SK-N-SH treated with all-trans-retinoic acid at 6 μM for 48 hours (cell line): Measurements from ENCODE around the gene GHRHR.

Source experiments
- ATAC-seq: fragments of 200-7000 bp; cut with Tn5 transposase; 3 replicates; pipeline ENCODE4 v1.9.1; 2020; ENCODE audit warnings: mild to moderate bottlenecking, moderate library complexity
- ARNTL ChIP-seq: fragments of 450-650 bp; formaldehyde crosslinking; IDR thresholded peaks from 2 replicates; pipeline ENCODE4 v1.5.0; 2020; ENCODE audit warnings: low read depth, mild to moderate bottlenecking, moderate library complexity, borderline replicate concordance
- BACH2 ChIP-seq: fragments of 250-450 bp; sonication (Bioruptor Pico); IDR thresholded peaks from 2 replicates; pipeline ENCODE4 v1.9.0; 2021; ENCODE audit warnings: mild to moderate bottlenecking, borderline replicate concordance
- CREB5 ChIP-seq: fragments of 250-450 bp; sonication (Bioruptor Pico); IDR thresholded peaks from 2 replicates; pipeline ENCODE4 v1.5.1; 2020; ENCODE audit warnings: low read depth, mild to moderate bottlenecking, moderate library complexity
- CSDC2 ChIP-seq: fragments of 250-450 bp; sonication (Bioruptor Pico); IDR thresholded peaks from 2 replicates; pipeline ENCODE4 v1.5.0; 2020; ENCODE audit warnings: mild to moderate bottlenecking, moderate library complexity
- ESRRG ChIP-seq: fragments of 250-450 bp; sonication (Bioruptor Pico); IDR thresholded peaks from 2 replicates; pipeline ENCODE4 v1.6.1; 2021; ENCODE audit warnings: mild to moderate bottlenecking
- GLIS3 ChIP-seq: fragments of 250-450 bp; sonication (Bioruptor Pico); IDR thresholded peaks from 2 replicates; pipeline ENCODE4 v1.5.0; 2020; ENCODE audit warnings: mild to moderate bottlenecking, moderate library complexity
- ISL1 ChIP-seq: fragments of 250-450 bp; sonication (Bioruptor Pico); IDR thresholded peaks from 2 replicates; pipeline ENCODE4 v2.1.2; 2022; ENCODE audit warnings: mild to moderate bottlenecking, moderate library complexity
- OSR1 ChIP-seq: fragments of 250-450 bp; sonication (Bioruptor Pico); IDR thresholded peaks from 2 replicates; pipeline ENCODE4 v1.8.0; 2022; ENCODE audit warnings: moderate library complexity, mild to moderate bottlenecking, inconsistent platforms
- POU6F1 ChIP-seq: fragments of 250-450 bp; sonication (Bioruptor Pico); IDR thresholded peaks from 2 replicates; pipeline ENCODE4 v1.8.0; 2021; ENCODE audit warnings: low read depth, mild to moderate bottlenecking, moderate library complexity, borderline replicate concordance
- PPARA ChIP-seq: fragments of 250-450 bp; sonication (Bioruptor Pico); IDR thresholded peaks from 2 replicates; pipeline ENCODE4 v1.5.0; 2020; ENCODE audit warnings: mild to moderate bottlenecking, borderline replicate concordance
- RARB ChIP-seq: fragments of 250-450 bp; sonication (Bioruptor Pico); IDR thresholded peaks from 2 replicates; pipeline ENCODE4 v1.8.0; 2021; ENCODE audit warnings: mild to moderate bottlenecking, moderate library complexity
- SNAI2 ChIP-seq: fragments of 250-450 bp; sonication (Bioruptor Pico); IDR thresholded peaks from 2 replicates; pipeline ENCODE4 v1.5.0; 2020; ENCODE audit warnings: mild to moderate bottlenecking, moderate library complexity
- TCF4 ChIP-seq: fragments of 250-450 bp; sonication (Bioruptor Pico); IDR thresholded peaks from 2 replicates; pipeline ENCODE4 v1.8.0; 2021; ENCODE audit warnings: mild to moderate bottlenecking, moderate library complexity, borderline replicate concordance
- TOX ChIP-seq: fragments of 250-450 bp; sonication (Bioruptor Pico); IDR thresholded peaks from 2 replicates; pipeline ENCODE4 v1.8.0; 2021; ENCODE audit warnings: mild to moderate bottlenecking, moderate library complexity, borderline replicate concordance
- ZC3H10 ChIP-seq: fragments of 250-450 bp; sonication (Bioruptor Pico); IDR thresholded peaks from 2 replicates; pipeline ENCODE4 v1.5.1; 2021; ENCODE audit warnings: mild to moderate bottlenecking, moderate library complexity
- ZFP3 ChIP-seq: fragments of 250-450 bp; sonication (Bioruptor Pico); IDR thresholded peaks from 2 replicates; pipeline ENCODE4 v1.5.0; 2020; ENCODE audit warnings: mild to moderate bottlenecking, moderate library complexity
- ZFP30 ChIP-seq: fragments of 450-650 bp; formaldehyde crosslinking; IDR thresholded peaks from 2 replicates; pipeline ENCODE4 v1.5.0; 2022; ENCODE audit warnings: mild to moderate bottlenecking, moderate library complexity
- ZNF565 ChIP-seq: fragments of 450-650 bp; formaldehyde crosslinking; conservative IDR thresholded peaks from 2 replicates; pipeline ENCODE4 v1.5.0; 2020; ENCODE audit warnings: low read depth, mild to moderate bottlenecking, moderate library complexity
- ZNF70 ChIP-seq: fragments of 450-650 bp; formaldehyde crosslinking; IDR thresholded peaks from 2 replicates; pipeline ENCODE4 v1.5.0; 2020; ENCODE audit warnings: mild to moderate bottlenecking, moderate library complexity
- ZNF8 ChIP-seq: fragments of 450-650 bp; formaldehyde crosslinking; IDR thresholded peaks from 2 replicates; pipeline ENCODE4 v1.5.0; 2020; ENCODE audit warnings: mild to moderate bottlenecking, moderate library complexity
- TF ChIP-seq, protein P1 (sequence below): fragments of 250-450 bp; sonication (Bioruptor Pico); IDR thresholded peaks from 2 replicates; pipeline ENCODE4 v1.8.0; 2020; ENCODE audit warnings: mild to moderate bottlenecking, moderate library complexity, borderline replicate concordance
- TF ChIP-seq, protein P2 (sequence below): fragments of 250-450 bp; sonication (Bioruptor Pico); IDR thresholded peaks from 2 replicates; pipeline ENCODE4 v1.5.0; 2020; ENCODE audit warnings: mild to moderate bottlenecking, moderate library complexity
- TF ChIP-seq, protein P3 (sequence below): fragments of 250-450 bp; sonication (Bioruptor Pico); IDR thresholded peaks from 2 replicates; pipeline ENCODE4 v1.5.1; 2021; ENCODE audit warnings: mild to moderate bottlenecking, moderate library complexity

Gene GHRHR

DNA sequence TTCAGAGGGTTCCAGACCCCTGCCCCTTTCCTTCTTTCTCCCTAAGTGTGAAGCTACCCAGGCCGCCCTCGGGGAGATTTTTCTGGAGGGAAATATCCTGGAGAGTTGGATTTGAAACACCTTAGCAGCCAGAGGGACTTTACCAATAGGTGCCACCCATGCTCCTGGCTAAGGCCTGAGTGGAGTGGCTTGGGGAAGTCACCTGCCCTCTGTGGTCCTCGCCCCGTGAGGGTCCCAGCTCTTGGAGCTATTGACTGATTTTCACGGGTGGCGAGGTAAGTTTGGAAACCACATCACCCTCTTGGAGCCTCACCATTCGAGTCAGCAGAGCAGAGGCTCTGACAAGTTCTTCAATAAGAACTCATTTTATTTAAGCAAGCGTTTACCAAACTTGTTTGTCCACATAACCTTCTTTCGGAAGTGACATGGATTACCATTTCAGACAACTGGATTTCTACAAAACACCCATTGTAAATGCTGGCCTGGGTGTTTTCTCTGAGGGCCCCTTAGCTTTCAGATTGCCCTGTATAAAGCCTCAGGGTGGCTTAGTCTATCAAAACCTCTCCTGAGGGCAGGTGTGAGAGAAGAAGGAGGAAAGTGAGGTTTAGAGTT lies 31.7 kb upstream of the GHRHR start:
- TF ChIP-seq RARB, result no peak
- ATAC-seq, result no peak

DNA sequence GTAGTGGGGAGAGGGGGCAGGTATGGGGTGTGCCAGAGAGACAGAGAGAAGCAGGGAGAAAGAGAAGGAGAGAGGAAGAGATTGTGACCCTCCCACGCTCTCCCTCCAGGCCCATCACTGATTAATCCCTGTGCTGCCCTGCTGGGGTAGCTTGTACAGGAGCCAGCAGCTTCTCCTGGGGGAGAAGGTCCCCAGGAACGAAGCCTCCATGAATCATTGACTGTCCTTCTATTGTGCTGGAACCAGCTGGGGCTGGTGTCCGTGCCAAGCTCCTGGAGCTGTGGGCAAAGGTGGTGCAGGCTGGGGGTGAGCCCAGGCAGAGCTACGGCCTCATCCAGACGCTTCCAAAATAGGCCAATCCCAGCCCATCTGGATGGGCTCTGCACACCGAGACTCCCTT lies 31.2 kb upstream of the GHRHR start:
- TF ChIP-seq TOX (no peak), ESRRG (CRISPR knock-in tag) (no peak), POU6F1 (CRISPR knock-in tag) (no peak), OSR1 (CRISPR knock-in tag) (no peak), ZNF70 (CRISPR knock-in tag) (no peak), ZNF8 (CRISPR knock-in tag) (no peak)
- TF ChIP-seq, protein P1, sequence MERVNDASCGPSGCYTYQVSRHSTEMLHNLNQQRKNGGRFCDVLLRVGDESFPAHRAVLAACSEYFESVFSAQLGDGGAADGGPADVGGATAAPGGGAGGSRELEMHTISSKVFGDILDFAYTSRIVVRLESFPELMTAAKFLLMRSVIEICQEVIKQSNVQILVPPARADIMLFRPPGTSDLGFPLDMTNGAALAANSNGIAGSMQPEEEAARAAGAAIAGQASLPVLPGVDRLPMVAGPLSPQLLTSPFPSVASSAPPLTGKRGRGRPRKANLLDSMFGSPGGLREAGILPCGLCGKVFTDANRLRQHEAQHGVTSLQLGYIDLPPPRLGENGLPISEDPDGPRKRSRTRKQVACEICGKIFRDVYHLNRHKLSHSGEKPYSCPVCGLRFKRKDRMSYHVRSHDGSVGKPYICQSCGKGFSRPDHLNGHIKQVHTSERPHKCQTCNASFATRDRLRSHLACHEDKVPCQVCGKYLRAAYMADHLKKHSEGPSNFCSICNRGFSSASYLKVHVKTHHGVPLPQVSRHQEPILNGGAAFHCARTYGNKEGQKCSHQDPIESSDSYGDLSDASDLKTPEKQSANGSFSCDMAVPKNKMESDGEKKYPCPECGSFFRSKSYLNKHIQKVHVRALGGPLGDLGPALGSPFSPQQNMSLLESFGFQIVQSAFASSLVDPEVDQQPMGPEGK (CRISPR knock-in tag), result no peak
- TF ChIP-seq, protein P2, sequence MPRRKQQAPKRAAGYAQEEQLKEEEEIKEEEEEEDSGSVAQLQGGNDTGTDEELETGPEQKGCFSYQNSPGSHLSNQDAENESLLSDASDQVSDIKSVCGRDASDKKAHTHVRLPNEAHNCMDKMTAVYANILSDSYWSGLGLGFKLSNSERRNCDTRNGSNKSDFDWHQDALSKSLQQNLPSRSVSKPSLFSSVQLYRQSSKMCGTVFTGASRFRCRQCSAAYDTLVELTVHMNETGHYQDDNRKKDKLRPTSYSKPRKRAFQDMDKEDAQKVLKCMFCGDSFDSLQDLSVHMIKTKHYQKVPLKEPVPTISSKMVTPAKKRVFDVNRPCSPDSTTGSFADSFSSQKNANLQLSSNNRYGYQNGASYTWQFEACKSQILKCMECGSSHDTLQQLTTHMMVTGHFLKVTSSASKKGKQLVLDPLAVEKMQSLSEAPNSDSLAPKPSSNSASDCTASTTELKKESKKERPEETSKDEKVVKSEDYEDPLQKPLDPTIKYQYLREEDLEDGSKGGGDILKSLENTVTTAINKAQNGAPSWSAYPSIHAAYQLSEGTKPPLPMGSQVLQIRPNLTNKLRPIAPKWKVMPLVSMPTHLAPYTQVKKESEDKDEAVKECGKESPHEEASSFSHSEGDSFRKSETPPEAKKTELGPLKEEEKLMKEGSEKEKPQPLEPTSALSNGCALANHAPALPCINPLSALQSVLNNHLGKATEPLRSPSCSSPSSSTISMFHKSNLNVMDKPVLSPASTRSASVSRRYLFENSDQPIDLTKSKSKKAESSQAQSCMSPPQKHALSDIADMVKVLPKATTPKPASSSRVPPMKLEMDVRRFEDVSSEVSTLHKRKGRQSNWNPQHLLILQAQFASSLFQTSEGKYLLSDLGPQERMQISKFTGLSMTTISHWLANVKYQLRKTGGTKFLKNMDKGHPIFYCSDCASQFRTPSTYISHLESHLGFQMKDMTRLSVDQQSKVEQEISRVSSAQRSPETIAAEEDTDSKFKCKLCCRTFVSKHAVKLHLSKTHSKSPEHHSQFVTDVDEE, result no peak
- TF ChIP-seq, protein P3, sequence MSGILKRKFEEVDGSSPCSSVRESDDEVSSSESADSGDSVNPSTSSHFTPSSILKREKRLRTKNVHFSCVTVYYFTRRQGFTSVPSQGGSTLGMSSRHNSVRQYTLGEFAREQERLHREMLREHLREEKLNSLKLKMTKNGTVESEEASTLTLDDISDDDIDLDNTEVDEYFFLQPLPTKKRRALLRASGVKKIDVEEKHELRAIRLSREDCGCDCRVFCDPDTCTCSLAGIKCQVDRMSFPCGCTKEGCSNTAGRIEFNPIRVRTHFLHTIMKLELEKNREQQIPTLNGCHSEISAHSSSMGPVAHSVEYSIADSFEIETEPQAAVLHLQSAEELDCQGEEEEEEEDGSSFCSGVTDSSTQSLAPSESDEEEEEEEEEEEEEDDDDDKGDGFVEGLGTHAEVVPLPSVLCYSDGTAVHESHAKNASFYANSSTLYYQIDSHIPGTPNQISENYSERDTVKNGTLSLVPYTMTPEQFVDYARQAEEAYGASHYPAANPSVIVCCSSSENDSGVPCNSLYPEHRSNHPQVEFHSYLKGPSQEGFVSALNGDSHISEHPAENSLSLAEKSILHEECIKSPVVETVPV, result no peak
- ATAC-seq, result no peak

GRCh38 chr7:30933124-30933974 lies 30.4 kb upstream of the GHRHR start:
- no peak for ATAC-seq
- TF ChIP-seq ZNF70 (CRISPR knock-in tag), result no peak
- no peak for TF ChIP-seq ISL1
- TF ChIP-seq, protein P3, result no peak
- TF ChIP-seq ZFP30, result no peak
- no peak for TF ChIP-seq BACH2 (CRISPR knock-in tag)
- TF ChIP-seq CREB5, result no peak
- TF ChIP-seq ESRRG (CRISPR knock-in tag), result no peak
- no peak for TF ChIP-seq RARB
- TF ChIP-seq GLIS3, result no peak
- no peak for TF ChIP-seq ARNTL
- TF ChIP-seq, protein P2, result no peak
- TF ChIP-seq OSR1 (CRISPR knock-in tag), result no peak
- no peak for TF ChIP-seq ZNF565 (CRISPR knock-in tag)
- TF ChIP-seq ZFP3 (CRISPR knock-in tag), result no peak
- no peak for TF ChIP-seq SNAI2 (CRISPR knock-in tag)
- no peak for TF ChIP-seq PPARA (CRISPR knock-in tag)
- no peak for TF ChIP-seq TCF4 (CRISPR knock-in tag)
- no peak for TF ChIP-seq CSDC2
- no peak for TF ChIP-seq ZC3H10 (CRISPR knock-in tag)
